HTERT RPE-1 (cell line): Measurements from ENCODE around the gene KCNC2.

ENCODE experiments used
- in situ Hi-C: fragments of 300-500 bp; cut with MboI; formaldehyde crosslinking; loops from 4 replicates; pipeline ENCODE4 v1.14.3; 2020; ENCODE audit warnings: low sequenced_read_pairs

The KCNC2 gene

GRCh38 chr12:75162845-75163244 lies 46.8 kb downstream of the KCNC2 start:
- in situ Hi-C loops: no loop called here

- in situ Hi-C loops: no loop called here
These were observed 48.2 kb downstream of the KCNC2 start for GRCh38 chr12:75161488-75161887.

GRCh38 chr12:75157385-75157784 lies 52.3 kb downstream of the KCNC2 start:
- in situ Hi-C loops: no loop called here

GRCh38 chr12:75155962-75156361 lies 53.7 kb downstream of the KCNC2 start:
- in situ Hi-C loops: no loop called here

- in situ Hi-C loops: no loop called here
These were observed 55.3 kb downstream of the KCNC2 start for GRCh38 chr12:75154388-75154787.

- in situ Hi-C loops: no loop called here
These were observed 70.4 kb downstream of the KCNC2 start for GRCh38 chr12:75139196-75139595.

GRCh38 chr12:75137896-75138295 lies 71.7 kb downstream of the KCNC2 start:
- in situ Hi-C loops: no loop called here

- in situ Hi-C loops: no loop called here
These were observed 74.6 kb downstream of the KCNC2 start for GRCh38 chr12:75135026-75135425.

- in situ Hi-C loops: no loop called here
These were observed 78.8 kb downstream of the KCNC2 start for GRCh38 chr12:75130811-75131210.

GRCh38 chr12:75129275-75129674 lies 80.4 kb downstream of the KCNC2 start:
- in situ Hi-C loops: no loop called here

- in situ Hi-C loops: no loop called here
These were observed 88.5 kb downstream of the KCNC2 start for GRCh38 chr12:75121036-75121705.

GRCh38 chr12:75120311-75120711 lies 89.3 kb downstream of the KCNC2 start:
- in situ Hi-C loops: no loop called here

- in situ Hi-C loops: no loop called here
These were observed 92.9 kb downstream of the KCNC2 start for GRCh38 chr12:75116646-75117198.

- in situ Hi-C loops: no loop called here
These were observed 93.9 kb downstream of the KCNC2 start for GRCh38 chr12:75115748-75116147.

- in situ Hi-C loops: no loop called here
These were observed 105.8 kb downstream of the KCNC2 start for GRCh38 chr12:75103822-75104221.

GRCh38 chr12:75101781-75102180 lies 107.9 kb downstream of the KCNC2 start:
- in situ Hi-C loops: no loop called here

GRCh38 chr12:75099210-75099609 lies 110.4 kb downstream of the KCNC2 start:
- in situ Hi-C loops: no loop called here

- in situ Hi-C loops: no loop called here
These were observed 112.6 kb downstream of the KCNC2 start for GRCh38 chr12:75097003-75097402.

- in situ Hi-C loops: no loop called here
These were observed 122.0 kb downstream of the KCNC2 start for GRCh38 chr12:75087654-75088053.

GRCh38 chr12:75086091-75087038 lies 123.3 kb downstream of the KCNC2 start:
- in situ Hi-C loops: no loop called here

GRCh38 chr12:75081305-75081704 lies 128.3 kb downstream of the KCNC2 start:
- in situ Hi-C loops: no loop called here

GRCh38 chr12:75080582-75080981 lies 129.1 kb downstream of the KCNC2 start:
- in situ Hi-C loops: no loop called here
